GM12801 (cell line): ENCODE results near the gene L1CAM.

Source experiments
- CTCF ChIP-seq: IDR thresholded peaks from one replicate; pipeline ENCODE4 v1.5.1; 2011; ENCODE audit warnings: control low read depth; ENCODE audit not compliant: insufficient read length; ENCODE audit errors: extremely low read depth

Gene L1CAM

GRCh38 chrX:153812220-153812619 lies 73.8 kb downstream of the L1CAM start:
- TF ChIP-seq CTCF = no peak
